ENCODE results near the gene RCL1.

DNA sequence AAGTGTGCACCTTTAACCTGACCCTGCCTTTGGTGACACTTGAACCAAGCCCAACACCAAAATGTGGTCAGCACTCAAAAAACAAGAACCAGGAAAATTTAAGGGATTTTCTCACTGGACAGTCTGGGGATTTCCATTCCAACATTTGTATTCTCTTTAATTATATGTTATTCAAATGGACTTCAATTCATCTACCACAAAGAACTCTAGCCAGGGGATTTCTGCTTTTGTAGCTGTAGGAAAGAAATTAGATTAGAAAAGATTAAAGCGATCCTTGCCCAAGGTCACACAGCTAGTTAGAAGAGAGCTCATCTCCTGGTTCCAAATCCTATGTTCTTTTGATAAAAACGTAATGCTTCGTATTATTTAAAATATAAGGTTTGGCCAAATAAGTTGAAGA lies 97.5 kb downstream of the RCL1 start:
- no peak for TF ChIP-seq POLR2A (IDR thresholded peaks at IDR 0.05; ENCODE audit: low read length)
- no peak for TF ChIP-seq GATA1 (IDR thresholded peaks at IDR 0.05; ENCODE audit: low read depth, low read length)

All from erythroblast (primary cell).